ENCODE data around the gene ZNF12.

GRCh38 chr7:6654113-6654841 lies 52.5 kb downstream of the ZNF12 start:
- TF ChIP-seq CTCF (IDR thresholded peaks at IDR 0.05) (no peak), EZH2 (IDR thresholded peaks at IDR 0.05) (no peak), EZH2phosphoT487 (IDR thresholded peaks at IDR 0.05) (no peak)
